NCI-H2227 treated with DMSO at 0.1 percent for 48 hours (cell line): ENCODE data around the gene EXOC4.
A peak's percentile ranks its signal among the peaks of the same experiment; 100 is the strongest.

ENCODE experiments used
- DNase-seq: peaks from one replicate; lab custom pipeline; 2025; lab: John Stamatoyannopoulos, UW

Gene EXOC4

DNA sequence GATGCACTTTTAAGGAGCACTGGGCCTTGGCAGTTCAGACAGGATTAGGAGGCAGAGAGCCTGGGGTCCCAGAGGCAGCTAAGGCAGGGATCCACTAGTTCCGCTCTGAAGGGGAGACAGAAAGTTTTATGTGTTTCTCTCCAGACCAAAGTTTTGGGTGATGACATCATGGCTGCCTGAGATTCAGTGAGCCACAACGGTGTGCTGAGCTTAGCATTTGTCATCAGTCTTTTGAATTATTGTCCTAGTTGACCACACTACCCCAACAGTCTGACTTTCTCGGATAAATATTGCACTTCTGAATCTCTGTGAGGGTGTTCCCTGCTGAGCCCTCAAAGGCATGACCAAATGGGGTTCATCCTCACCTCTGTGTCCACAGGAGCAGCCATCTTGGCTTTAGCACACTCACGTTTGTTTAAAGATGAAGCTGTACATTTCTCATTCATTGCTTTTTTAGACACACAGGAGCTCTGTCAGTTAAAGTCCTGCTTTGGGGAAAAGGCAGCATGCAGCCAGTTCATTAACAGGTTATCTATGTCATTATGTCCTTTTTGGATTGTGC, 576.5 kb downstream of the EXOC4 start:
- no peak for DNase-seq

- peak; percentile 34 for DNase-seq
Measured at GRCh38 chr7:133830081-133830480, 577.2 kb downstream of the EXOC4 start.

GRCh38 chr7:133836666-133837065, 583.8 kb downstream of the EXOC4 start:
- DNase-seq, result peak; percentile 77

DNA sequence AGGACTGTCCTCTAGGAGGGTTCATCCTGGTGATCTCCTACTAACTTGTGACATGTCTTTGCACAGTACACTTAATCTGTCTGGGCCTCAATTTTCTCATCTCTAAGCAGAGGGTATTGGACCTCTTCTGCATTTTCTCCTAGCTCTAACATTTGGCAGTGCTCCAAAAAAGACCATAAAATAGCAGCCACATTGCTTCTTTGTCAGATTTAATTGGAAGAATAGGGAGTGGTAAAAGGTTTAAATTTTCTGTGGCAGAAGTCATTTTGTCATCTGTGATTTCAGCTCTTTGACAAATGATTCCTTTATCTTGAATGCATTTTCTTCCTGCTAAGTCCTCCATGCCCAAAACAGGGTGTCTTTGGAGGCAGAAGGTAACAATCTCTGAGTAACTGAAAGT, 584.3 kb downstream of the EXOC4 start:
- DNase-seq, result peak; percentile 89

DNA sequence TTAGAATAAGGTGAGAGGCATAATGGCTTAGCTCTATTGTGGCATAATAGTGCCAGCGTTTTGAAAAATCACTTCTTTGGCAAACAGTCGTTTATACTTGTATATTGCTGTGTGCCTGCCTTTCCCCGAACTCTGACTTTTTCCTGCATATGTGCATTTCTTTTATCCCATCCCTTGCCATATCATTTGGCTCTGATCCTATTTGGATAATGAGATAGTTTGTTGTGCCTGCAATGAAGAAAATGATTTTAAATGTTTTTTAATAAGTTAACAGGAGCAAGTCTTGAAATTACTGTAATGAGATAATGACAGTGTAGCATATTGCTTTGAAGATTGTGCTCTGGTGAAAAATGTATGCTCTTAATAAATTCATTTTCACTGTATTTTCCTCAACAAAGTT, 586.2 kb downstream of the EXOC4 start:
- DNase-seq, result no peak

DNA sequence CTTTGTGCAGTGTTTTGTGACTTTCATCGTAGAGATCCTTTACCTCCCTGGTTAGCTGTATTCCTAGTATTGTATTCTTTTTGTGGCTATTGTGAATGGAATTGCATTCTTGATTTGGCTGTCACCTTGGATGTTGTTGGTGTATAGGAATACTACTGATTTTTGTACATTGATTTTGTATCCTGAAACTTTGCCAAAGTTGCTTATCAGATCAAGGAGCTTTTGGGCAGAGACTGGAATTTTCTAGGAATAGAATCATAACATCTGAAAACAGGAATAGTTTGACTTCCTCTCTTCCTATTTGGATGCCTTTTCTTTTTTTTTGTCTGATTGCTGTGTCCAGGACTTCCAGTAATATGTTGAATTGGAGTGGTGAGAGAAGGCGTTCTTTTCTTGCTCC, 590.5 kb downstream of the EXOC4 start:
- DNase-seq, result no peak

DNA sequence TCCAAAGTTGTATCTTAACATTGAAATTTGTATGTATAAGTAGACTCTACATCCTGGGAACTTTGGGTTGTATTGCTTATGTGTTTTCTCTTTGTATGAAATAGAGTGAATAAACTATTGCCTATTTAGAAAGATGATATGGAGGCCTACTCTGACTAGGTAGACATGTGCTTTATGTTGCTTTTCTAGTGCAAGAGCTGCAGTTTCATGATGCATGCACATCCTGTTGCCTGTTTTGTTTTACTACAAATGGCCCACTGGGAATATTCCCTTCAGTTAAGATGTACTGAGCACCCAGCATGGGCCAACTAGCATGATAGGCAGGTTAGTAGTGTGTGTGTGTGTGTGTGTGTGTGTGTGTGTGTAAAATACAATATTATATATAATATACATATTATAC, 592.1 kb downstream of the EXOC4 start:
- DNase-seq, result no peak

- no peak for DNase-seq
Measured at GRCh38 chr7:133846203-133846945, 593.5 kb downstream of the EXOC4 start.

DNA sequence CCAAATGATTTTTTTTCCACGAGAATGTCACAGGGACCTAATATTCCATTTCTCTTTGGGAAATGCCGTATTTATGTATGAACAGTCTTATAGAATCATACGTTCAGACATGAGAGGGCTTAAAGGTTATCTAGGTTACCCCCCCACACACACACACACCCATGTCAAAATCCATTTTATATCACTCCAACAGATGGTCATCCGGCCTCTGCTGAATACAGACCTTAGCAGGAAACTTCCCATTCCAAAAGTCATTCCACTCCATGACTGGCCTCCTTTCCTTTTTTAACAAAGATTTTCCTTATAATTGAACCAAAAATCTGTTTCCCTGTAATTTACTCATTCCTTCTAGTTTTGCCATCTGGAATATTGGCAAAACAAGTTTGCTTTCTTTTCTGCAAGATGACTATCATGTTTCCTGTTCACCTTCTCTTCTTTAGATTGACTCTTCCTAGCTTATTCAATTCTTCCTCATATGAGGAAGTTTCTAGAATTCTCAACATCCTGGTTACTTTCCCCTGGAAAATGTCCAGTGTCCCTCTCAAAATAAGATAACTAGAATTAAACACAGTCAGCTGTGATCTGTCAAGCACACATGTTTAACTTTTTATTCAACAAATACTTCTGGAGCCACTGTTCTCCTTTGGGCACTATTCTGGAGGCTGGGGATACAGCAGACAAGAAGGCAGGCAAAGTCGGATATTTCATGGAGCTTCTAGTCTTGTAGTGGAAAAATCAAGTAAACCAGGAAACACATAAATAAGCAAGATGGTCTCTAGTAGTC, 597.8 kb downstream of the EXOC4 start:
- no peak for DNase-seq

- DNase-seq, result no peak
Measured at GRCh38 chr7:133851411-133851810, 598.5 kb downstream of the EXOC4 start.

DNA sequence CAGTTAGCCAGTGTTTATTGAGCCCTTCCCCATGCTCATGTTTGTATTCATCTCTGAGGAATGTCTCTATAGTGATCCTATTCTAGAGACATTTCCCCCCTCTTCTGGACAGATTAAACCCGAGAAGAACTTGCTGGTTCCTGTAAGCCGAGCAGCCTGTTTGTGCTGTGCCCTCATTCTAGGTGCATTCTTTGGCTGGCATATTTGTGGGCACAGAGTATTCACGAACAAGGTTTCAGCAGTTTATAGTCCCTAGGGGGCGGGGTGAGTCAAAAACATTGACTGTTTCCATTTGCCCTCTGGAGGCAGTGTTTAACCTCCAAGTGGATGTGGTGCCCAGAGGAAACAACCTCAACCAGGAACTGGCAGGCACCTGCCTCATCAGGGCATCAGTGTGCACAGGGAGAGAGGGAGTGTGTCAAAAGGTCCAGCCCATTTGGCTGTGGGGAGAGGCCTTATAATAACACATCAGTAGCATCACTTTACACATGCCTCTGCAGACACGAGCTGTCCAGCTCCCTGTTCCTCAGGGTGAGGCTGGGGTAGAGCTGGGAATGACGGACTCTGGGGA, 600.9 kb downstream of the EXOC4 start:
- peak; percentile 39 for DNase-seq

DNA sequence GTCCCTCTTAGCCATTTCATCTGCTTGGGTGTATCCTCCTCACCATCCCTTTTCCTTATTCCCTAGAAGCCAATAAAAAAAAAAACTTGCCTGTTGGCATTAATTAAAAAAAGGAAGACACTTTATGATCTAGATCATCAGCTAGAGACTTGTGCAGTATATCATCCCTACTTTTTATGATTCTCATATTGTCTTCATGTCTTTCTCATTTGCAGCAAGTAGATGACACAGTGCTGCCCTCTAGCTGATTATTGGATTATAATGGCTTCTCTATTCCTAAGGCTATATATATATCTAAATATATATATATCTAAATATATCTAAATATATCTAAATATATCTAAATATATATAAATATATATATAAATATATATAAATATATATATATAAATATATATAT, 601.9 kb downstream of the EXOC4 start:
- DNase-seq, result peak; percentile 26

DNA sequence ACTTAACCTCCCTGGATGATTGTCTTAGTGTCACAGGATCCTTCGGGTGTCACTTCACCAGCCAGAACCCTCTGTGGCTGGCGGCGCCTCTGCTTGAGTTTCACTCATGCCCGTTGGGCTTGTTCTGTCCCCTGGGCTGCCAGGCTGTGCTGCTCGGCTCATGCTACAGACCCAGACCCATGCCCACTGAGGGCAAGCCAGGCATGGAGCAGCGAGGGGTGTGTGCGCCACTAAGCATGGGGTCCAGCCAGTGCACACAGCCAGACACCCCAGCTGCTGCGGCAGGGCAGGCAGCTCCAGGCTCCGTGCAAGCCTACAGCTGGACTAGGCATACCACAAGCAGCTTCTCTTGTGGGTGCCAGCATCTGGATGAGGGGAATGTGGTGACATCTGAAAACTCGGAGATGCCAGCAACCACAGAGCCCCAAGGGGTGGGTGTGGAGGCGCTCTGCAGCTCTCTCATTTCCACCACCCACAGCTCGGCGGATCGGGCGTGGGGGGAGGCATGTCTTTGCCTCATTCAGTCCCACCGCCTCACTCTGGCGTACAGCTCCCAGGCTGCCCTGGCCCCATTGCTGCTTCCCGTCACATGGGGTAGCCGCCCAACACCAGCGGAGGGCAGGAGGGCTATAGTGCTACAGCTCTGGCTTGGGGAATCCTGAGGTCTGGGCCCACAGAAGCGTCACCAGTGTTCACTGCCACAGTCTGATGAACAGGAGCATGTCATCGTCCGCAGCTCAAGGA, 604.7 kb downstream of the EXOC4 start:
- DNase-seq, result no peak

DNA sequence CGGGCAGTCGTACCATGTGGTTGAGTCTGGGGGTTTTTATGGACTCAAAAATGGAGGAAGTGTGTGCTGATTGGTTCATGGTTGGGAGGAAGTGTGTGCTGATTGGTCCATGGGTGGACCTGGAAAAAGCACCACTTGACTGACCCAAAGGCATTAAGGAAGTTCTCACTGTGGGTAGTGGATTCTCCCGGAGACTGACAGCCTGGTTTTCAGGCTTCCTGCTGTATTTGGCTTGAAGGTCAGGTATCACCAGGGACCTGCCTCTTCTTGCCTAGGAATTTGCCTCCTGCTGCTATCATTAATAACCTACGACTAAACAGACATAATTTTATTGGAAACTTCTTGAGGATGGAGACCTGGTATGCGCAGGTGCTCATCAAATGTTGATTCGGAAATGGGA, 605.4 kb downstream of the EXOC4 start:
- no peak for DNase-seq

DNA sequence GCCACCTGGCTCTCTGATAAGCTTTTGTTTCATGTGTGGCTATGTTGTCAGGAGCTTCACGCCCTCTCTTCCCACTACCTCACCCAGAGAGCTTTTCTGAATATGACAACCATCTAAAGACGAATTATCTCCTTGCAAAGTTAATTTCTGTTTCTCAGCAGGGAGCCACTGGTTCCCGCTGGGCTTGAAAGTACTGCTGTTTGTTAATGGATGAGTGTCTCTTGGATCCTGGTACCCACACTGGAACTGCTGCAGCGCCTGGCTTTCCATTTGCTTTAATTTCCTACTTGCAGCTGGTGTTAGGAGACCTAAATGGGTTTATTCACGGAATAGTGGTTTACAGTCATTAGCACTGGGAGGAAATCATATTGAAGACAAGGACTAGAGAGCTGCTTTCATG, 606.4 kb downstream of the EXOC4 start:
- DNase-seq, result peak; percentile 94

- peak; percentile 74 for DNase-seq
Measured at GRCh38 chr7:133859871-133860450, 607.1 kb downstream of the EXOC4 start.

DNA sequence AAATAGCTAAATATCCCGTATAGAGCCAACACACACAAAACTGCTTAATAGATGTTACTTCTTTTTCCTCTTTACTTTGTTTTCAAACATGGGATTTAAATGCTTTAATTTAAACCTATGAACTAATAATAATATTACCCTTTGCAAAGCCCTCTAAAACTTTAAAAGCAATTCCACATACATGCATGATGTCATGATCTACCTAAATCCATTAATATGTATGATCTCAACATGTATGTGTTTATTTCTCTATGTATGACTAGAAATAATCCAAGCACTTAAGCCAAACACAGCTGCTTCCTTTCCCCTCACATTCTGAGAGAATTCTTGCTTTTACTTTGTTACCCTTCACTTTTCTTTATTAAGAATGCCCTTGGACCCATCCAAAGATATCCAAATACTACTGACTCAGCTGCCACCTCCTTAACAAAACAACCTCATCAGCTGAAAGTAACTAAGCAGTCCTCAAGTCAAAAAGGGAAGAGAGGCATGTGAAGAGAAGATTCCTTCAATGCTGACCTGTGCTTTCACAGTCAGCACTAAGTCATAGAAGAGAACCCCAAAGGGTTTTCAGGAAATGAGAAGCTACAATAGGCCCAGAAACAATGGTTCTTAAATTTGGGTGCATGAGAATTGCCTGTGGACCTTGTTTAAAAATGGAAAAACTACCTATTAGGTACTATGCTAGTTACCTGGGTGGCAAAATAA, 607.9 kb downstream of the EXOC4 start:
- no peak for DNase-seq

GRCh38 chr7:133861876-133862275, 609.0 kb downstream of the EXOC4 start:
- DNase-seq, result no peak

GRCh38 chr7:133863362-133864061, 610.6 kb downstream of the EXOC4 start:
- DNase-seq, result no peak

GRCh38 chr7:133869556-133869955, 616.7 kb downstream of the EXOC4 start:
- no peak for DNase-seq
